ENCODE data around the gene CPNE2.

Gene CPNE2

DNA sequence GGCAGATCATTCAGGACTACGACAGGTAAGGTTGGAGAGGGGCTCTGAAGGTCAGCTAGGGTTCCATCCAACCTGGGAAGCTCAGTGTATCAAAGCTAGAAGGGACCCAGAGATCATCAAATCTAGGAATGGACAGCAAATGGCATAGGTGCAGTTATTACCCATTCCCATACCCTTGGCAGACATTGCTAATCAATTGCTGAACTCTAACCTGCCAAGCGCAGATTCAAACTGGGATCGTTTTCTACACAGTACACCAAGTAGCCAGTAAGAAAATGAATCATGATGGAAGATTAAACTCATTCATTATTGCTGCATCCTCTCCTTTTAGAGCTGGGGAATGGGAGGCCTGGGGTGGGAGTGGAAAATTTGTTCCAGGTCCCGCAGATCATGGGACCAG is 33.6 kb downstream of the CPNE2 start:
- no peak for DNase-seq

DNA sequence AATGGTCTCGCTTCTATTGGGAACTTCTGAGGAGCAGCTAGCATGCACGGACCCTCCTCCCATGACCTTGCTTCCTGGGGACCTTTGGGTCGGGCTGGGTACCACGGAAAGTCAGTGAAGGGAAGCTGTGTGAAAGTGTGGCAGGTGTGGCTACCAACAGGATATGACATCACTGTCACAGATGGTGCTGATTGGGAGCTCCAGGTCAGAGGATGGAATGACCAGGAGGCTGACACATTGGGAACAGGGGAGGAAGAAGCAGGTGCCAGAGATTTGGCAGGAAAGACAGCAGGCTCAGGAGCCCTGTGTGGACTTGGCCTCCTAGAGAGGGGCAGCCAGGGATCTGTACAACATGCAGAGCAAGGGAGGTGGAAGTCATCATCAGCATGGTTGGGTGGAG is 34.0 kb downstream of the CPNE2 start:
- no peak for DNase-seq

DNA sequence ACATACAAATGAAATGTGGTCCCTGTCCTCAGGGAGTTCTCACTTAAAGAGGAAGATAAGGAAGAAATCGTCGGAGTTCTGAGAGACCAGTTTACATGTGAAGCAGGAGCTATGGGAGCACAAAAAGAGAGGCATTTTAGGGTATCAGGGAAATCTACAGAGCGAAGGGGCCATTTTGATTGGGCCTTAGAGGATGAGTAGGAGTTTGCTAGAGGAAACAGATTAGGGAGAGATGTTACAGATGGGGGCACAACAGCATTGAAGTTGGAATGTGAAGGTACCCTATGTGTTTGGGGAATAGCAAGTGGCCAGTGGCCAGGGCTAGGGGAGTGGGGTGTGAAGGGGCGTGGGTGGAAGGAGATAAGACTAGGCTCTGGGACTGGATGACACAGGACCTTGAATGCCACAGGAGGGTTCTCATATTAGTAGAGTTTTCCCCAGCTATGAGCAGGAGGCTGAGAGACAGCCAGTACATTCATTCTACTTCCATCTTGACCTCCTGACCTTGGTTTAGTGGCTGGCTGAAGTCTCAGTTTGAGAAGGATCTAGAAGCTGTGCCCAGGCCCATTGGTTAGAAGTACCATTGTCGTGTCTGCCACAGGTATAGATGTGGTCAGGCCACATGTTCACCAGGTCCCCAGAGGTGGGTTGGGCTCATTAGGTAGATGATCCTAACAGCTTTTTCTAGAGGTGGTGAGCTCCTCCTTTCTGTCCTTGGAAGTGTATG is 34.8 kb downstream of the CPNE2 start:
- no peak for DNase-seq

DNA sequence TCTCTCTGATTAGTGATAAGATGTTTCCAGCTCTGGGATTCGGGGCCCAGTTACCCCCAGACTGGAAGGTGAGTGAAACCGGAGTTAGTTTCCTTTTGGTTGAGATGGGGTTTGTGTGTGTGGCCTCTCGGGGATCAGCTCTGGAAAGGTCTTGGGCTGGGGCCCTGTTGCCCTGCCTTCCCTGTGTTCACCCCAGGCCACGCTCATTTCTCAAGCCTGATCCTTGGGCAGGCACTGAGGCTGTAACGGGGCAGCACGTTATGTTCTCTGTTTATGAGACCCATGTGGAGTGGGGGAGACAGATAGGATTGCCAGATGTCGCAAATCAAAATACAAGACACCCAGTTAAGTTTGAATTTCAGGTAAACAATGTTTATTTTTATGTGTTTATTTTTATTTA is 35.5 kb downstream of the CPNE2 start:
- no peak for DNase-seq

DNA sequence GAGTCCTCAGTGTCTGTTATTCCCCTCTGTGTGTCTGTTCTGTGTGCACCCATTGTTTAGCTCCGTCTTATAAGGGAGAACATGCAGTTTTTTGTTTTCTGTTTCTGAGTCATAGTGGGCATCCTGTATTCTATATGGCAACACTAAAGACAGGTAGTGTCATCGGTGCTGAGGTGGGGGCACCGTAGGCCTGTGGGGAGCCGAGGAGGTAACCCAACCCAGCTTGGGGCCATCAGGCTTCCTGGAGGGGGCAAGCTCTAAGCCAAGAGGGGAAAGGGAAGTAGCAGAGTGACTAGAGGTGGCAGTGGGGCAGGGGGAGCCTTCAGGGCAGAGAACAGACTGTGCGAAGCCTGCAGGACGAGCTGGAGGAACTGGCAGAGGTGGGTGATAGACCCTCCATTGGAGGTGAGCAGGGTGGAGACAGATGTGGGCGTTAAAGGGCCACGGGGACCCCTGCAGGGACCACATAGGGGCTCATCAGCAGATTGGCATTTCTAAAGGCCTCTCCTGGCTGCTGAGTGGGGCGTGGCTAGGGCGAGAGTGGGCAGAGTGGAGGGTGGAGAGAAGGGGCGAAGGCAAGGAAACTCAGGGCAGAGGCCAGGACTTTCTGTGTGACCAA is 36.5 kb downstream of the CPNE2 start:
- no peak for DNase-seq

DNA sequence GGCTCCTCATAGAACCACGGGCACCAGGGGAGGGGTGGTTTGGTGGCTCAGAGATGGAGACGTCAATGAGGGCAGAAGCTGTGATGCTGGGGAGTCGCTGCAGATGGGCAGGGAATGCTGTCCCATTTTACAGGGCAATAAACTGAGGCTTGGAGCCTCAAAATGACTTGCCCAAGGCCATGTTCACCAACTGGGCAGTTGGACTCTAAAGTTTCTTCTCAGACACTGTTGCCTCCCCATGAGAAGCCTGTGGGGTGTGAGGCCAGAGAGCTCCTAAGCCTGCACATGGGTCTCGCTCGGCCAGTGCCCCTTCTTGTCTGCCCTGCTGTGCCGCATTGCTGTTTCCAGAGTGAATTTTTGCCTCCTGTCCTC is 38.6 kb downstream of the CPNE2 start:
- no peak for DNase-seq

DNA sequence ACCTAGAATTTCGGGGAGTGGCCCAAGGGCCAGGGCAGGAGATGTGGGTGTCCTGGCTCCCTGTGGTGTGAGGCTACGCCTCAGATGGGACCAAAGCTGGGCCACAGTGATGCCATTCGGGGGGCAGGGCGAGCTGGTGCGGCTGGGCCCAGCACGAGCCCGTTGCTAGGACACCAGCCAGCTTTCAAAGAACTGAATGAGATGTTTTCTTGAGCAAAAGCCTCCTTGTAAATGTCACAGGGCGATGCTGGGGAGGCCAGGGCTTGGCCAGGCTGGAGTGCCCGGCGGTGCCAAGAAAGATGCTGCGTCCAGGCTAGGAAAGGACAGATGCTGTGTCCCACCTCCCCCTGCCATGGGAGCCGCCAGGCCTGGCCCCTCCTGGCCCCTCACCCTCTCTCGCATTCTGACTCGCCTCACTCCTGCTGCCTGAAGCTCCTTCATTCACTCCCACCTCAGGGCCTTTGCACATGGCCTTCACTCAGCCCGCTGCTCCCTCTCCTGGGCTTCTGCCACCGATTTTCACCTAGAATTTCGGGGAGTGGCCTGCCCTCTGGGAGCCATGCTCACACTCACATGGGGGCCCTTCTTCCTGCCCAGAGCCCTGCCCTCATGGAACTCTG is 39.1 kb downstream of the CPNE2 start:
- no peak for DNase-seq

GRCh38 chr16:57132470-57132869 is 40.1 kb downstream of the CPNE2 start:
- DNase-seq, result peak; percentile 85

DNA sequence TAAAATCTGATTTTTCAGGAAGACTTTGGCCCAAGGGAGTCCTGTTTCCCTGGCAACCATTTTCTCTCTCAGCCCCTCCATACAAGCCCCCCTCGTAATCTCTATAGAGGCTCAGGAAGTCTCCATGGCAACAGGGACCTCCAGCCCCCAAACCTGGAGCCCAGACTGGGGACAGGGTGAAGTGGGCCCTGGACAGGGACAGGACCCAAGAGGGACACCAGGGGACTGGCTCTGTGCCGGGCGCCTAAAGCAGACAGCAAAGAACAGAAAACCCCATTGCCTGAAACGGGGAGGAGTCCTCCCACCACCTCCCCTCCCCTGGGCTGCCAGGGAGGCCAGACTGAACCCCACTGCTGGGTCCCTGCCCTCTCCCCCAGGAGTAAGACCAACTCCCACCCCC is 40.6 kb downstream of the CPNE2 start:
- DNase-seq, result no peak

GRCh38 chr16:57133886-57134285 is 41.5 kb downstream of the CPNE2 start:
- no peak for DNase-seq

GRCh38 chr16:57134982-57135381 is 42.6 kb downstream of the CPNE2 start:
- DNase-seq, result peak; percentile 85

DNA sequence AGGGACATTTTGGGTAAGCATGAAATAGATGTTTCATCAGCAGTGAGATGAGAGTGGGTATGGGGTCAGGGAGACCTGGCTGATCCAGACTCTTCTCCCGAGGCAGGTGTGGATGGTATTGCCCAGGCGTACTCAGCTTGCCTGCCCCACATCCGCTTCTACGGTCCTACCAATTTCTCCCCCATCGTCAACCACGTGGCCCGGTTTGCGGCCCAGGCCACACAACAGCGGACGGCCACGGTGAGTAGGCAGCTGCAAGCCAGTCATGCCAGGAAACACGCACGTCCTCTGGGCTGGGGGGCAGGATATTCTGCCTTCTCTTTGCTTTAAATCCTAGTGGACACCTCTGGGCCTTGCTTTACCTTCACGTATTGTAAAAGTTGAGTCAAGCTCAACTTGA is 44.7 kb downstream of the CPNE2 start:
- no peak for DNase-seq

DNA sequence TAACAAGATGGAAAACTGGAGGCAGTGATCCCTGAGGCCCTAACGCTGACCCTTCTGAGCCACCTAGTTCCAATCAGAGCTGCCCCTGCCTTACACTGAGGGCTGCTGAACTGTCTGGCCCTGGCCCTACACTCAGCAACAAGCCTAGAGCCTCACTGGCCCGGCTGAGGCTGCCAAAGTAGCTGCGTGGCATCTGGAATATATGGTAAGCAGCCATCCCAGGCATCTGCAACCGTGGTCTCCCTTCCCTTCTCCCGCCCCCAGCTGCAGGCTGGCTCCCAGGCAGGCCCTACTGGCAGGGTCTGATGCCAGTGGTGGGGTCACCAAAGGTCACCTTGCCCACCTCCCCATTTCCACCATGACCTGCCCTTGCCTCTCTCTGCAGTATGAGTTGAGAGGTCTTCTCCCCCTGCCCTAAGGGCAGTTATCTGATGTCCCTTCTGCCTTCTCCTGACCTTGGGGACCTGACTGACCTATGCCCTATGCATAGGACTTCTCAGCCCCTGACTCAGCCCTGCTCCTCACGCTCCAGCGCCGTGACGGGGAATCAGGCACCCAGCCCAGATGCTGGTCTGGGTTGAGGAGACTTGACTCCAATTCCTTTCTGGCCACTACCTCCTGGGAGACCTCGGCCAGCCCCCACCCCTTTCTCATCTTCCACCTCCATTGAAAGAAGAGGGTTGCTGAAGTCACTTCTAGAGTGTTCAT is 45.3 kb downstream of the CPNE2 start:
- no peak for DNase-seq

DNA sequence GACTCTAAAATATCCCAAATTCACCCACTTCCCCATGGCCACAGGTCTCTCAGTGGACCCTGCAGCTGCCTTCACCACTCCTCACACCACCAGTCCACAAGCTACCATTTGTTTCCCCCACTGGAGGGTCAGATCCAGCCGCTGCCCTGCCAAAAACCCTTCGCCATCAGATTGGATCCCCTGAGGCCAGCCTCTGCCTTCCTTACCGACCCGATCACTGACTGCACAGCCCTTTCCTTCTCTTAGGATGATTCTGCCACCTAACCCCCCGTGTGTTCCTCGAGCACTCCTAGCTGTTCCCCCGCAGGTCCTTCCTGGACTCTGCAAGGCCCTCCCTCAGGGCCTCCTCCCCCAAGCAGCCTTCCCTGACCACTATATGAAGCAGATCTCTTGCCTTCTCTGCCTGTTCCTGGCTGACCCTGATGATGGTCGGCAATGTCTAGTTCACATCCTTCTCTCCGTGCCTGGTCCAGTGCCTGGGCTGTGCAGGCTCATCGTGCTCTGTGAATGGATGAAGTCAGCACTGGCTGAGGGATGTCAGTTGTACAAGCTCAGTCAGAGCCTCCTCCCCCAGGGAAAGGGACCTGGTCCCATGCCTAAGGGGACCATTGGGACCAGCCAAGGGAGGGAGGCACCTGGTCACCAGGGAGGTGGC is 46.0 kb downstream of the CPNE2 start:
- no peak for DNase-seq

DNA sequence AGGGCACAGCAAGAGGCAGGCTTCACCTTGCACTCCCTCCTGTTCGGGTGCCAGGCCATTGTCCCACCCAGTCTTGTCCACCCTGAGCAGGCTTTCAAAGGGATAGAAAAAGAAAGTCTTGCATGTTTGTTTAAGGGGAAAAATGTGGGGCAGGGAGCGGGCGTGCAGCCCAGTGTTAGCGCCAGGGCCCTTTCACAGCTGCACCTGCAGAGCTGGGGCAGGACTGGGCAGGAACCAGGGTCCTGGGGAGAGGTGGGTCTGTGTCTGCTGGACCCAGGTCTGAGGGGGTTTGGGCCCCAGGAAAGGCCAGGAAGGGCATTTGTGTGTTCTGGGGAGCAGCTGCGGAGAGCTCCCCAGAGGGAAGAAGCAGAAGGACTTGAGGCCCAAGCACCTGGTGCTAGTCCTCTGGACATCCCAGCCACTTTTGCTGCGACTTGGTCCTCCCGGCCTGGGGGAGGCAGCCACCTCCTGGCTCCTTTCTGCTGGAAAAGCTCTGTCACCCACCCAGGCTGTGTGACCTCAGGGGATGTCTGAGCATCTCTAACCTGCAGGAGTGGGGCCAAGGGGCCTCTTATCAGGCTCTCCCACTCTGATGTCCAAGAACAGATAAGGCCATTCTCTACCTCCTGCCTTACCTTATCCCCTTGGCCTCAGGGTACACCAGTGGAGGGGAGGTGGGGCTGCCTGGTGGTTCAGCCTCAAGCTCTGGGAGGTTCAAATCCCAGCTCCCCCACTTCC is 48.7 kb downstream of the CPNE2 start:
- DNase-seq, result no peak

GRCh38 chr16:57141822-57142631 is 49.6 kb downstream of the CPNE2 start:
- no peak for DNase-seq

DNA sequence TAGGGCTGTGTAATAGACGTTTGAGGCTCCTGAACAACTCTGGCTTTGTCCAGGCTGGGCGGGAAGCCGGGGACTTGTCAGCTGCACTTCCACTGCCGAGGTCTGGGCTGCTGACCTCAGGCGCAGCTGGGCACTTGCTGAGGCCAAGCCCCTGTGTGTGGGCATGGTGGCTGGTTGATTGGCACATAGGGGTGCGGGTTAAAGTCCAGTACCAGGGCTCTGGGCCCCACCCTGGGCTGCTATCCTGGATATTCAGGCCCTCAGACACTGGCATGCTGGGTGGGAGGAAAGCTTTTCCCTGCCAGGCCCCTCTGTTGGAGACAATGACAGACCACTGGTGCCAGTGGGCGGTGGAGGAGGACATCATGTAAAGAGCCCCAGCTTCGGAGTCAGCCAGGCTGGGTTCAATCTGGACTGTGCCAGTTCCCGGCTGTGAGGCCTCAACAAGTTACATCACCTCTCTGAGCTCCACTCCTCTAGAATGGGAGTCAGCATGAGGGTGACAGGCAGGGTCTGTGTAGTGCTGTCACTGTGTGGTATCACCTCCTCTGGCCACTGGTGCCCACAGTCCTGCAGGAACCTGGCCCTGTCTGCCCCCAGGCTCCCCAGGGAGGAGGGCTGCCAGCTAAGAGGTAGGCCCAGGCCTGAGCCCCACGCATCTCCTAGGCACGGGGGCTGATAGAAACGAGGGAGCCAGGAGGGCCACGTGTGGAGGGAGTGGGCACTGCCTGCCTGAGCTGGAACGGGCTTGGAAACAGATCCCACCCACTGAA is 51.0 kb downstream of the CPNE2 start:
- DNase-seq, result no peak

GRCh38 chr16:57144027-57144426 is 51.6 kb downstream of the CPNE2 start:
- no peak for DNase-seq

GRCh38 chr16:57145046-57146021 is 53.0 kb downstream of the CPNE2 start:
- no peak for DNase-seq
